ENCODE results near the gene OLFML3.
"Not testable (repeated sequence)": the region's sequence is repeated elsewhere in the genome, so short reads cannot be mapped to it uniquely, and the experiment has no call there.

OLFML3 gene

GRCh38 chr1:113943028-113943811, 36.1 kb upstream of the OLFML3 start:
- DNase-seq (ENCODE audit: low read depth in 2 of 2): peak; percentile 59 to 83
- no peak for TF ChIP-seq CTCF (IDR thresholded peaks at IDR 0.05; ENCODE audit: low read depth, low read length)
- H3K4me3 ChIP-seq (replicated peaks in 1 of 2; ENCODE audit: low read depth in 2 of 2, low read length in 2 of 2): no peak overlapping the region

GRCh38 chr1:113945329-113945728, 33.9 kb upstream of the OLFML3 start:
- DNase-seq (ENCODE audit: low read depth in 2 of 2): no peak
- no peak for TF ChIP-seq CTCF (IDR thresholded peaks at IDR 0.05; ENCODE audit: low read depth, low read length)

GRCh38 chr1:113946112-113946511, 33.2 kb upstream of the OLFML3 start:
- no peak for DNase-seq (ENCODE audit: low read depth in 2 of 2)
- no peak for TF ChIP-seq CTCF (IDR thresholded peaks at IDR 0.05; ENCODE audit: low read depth, low read length)
- H3K4me3 ChIP-seq (replicated peaks in 1 of 2; ENCODE audit: low read depth in 2 of 2, low read length in 2 of 2): no peak overlapping the region

More at GRCh38 chr1:113945329-113945728, 33.9 kb upstream of the OLFML3 start:
- H3K4me3 ChIP-seq (replicated peaks in 1 of 2; ENCODE audit: low read depth in 2 of 2, low read length in 2 of 2): no peak overlapping the region

- no peak for TF ChIP-seq CTCF (IDR thresholded peaks at IDR 0.05; ENCODE audit: low read depth, low read length)
- DNase-seq (ENCODE audit: low read depth in 2 of 2): peak in 1 of 2 donors; percentile 23
- H3K4me3 ChIP-seq (replicated peaks in 1 of 2; ENCODE audit: low read depth in 2 of 2, low read length in 2 of 2): no peak overlapping the region
Observed at GRCh38 chr1:113946678-113947387, 32.4 kb upstream of the OLFML3 start.

- peak in 1 of 2 donors; percentile 22 for DNase-seq (ENCODE audit: low read depth in 2 of 2)
- no peak overlapping the region for H3K4me3 ChIP-seq (replicated peaks in 1 of 2; ENCODE audit: low read depth in 2 of 2, low read length in 2 of 2)
- no peak for TF ChIP-seq CTCF (IDR thresholded peaks at IDR 0.05; ENCODE audit: low read depth, low read length)
Observed at GRCh38 chr1:113947388-113948107, 31.7 kb upstream of the OLFML3 start.

- H3K4me3 ChIP-seq (replicated peaks in 1 of 2; ENCODE audit: low read depth in 2 of 2, low read length in 2 of 2); DNase-seq (ENCODE audit: low read depth in 2 of 2): not testable (repeated sequence)
Observed at GRCh38 chr1:113948151-113948550, 31.1 kb upstream of the OLFML3 start.

GRCh38 chr1:113949007-113949406, 30.3 kb upstream of the OLFML3 start:
- peak in 1 of 2 donors; percentile 13 for DNase-seq (ENCODE audit: low read depth in 2 of 2)
- TF ChIP-seq CTCF (IDR thresholded peaks at IDR 0.05; ENCODE audit: low read depth, low read length): peak; percentile 35
- H3K4me3 ChIP-seq (replicated peaks in 1 of 2; ENCODE audit: low read depth in 2 of 2, low read length in 2 of 2): no peak overlapping the region

Data from cardiac fibroblast (primary cell).